GM21515 (cell line): ENCODE results near the gene AKT3.

ENCODE experiments used
- ATAC-seq: cut with Tn5 transposase; IDR thresholded peaks from one replicate; pipeline ENCODE4 v1.9.1; 2021; ENCODE audit not compliant: unreplicated experiment

The AKT3 gene

DNA sequence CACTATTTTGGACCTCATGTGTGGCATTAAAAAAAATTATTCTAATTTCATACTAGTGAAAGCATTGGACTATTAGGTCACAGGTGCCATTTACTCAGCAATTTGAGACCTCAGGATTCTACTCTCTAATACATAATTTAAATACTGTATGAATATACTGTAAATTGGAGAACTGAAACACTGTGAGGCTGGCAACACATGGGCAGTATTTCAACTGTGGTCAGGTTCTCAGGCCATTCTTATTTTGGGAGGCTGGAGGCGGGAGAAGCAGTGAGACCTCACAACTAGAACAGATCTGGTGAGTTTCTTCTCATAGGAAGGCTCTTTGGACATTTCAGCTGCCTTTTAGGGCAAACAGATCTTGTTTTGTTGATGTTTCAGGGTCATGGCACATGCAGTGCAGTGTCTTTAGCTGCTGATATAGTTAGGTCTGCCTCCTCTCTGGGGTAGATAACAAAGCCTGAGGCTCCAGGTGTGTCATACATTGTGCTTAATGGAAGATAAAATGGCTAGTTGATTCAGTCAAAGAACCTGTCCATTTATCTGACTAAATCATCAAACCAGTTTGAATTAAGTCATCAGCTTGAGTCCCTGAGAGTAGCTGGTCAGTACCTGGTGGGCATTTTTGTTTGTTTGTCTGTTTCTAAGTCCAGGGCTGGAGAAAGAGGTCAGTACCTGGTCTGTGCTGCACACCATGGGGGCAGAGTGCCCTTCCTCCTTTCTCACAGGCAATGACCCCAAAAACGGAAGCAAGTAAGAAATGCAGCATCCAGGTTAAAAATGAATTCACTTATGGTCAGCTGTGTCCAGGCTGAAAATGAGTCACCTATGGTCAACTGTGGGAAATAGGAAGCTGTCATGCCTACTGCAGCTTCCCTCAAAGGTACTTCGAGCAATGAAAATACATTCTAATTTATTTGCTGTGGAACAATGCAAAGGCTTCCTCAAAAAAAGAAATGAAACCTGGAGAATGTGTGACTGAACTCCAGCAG is 378.0 kb downstream of the AKT3 start:
- peak; percentile 61 for ATAC-seq

DNA sequence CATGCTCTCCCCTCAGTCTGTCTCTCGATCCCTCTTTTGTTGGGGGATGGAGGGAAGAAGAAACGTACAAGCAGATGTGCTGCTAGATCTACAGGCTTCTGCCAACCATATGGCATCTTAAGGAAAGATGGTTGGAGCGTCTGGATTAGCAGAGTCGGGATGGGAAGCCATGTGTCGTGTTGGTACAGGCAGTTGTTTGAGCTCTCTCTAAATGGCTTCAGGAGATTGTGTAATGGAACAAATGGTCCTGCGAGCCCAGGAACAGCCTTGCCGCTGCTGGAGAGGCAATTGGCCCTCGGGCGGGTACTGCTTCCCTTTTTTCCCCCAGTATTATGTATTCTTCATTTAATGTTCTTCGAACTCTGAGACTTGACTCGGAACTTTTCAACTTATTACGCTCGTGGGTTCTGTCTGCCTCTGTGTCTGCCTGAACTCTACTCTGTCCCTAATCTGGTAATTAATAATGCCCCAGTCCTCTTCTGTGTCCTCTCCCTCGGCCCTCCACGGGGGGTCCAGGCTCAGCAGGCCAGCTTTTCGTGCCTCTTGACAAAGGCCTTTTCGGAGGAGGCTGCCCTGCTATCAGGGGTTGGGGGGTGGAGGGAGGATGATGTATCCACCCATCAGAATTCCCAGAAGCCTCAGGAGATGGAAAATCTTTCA is 378.9 kb downstream of the AKT3 start:
- no peak for ATAC-seq

DNA sequence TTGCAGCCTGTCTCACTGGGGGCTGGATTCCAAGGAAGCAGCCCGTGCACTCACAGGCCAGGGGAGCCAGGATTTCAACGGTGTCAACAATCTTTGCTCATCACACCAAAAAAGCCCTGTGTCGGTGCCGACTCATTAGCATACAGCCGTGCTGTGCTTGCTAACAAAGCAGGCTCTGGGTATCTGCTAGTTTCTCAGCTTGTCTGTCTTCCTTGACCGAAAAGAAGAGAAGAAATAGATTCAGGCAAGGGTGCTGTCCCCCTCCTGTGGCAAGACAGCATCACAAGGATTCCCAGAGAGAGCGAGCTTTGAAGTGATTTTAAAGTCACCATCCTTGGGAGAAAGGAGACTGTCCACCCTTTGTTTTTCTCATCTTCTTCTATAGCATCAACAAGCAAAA is 379.5 kb downstream of the AKT3 start:
- ATAC-seq, result no peak

DNA sequence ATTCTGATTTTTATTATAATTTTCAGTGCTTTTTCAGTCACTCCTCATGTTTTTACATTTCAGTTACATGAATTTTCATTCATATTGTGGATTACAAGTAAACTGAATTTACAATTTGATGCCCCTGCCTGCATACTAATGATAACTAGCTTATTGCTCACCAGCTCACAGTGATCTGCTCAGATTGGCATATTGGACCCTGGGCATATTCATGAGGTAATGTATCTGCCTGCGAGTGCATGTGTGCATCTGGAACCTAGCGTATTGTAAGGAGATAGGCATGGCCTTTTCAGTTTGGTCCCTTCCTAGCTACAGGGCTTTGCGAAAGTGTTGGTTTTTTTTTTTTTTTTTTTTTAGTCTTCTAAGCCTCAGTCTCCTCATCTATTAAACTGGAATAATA is 380.5 kb downstream of the AKT3 start:
- ATAC-seq, result no peak

DNA sequence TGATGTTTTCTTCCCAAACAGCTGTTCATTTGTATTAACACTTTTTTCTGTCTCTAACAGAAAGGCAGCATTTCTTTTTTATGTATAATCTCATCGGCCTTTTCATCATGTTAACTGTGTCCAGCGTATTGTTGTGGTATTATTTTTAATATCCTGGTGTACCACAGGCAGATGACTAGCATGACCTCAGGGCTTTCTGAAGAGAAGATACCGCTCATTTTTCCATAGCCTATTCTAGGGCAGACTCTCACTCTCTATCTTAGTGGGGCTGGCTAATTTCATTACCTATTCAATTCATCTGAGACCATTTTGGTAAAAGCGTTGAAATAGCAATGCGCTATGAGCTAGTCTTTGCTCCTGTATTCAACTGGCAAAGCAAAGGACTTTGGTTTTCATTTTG is 384.3 kb downstream of the AKT3 start:
- no peak for ATAC-seq

DNA sequence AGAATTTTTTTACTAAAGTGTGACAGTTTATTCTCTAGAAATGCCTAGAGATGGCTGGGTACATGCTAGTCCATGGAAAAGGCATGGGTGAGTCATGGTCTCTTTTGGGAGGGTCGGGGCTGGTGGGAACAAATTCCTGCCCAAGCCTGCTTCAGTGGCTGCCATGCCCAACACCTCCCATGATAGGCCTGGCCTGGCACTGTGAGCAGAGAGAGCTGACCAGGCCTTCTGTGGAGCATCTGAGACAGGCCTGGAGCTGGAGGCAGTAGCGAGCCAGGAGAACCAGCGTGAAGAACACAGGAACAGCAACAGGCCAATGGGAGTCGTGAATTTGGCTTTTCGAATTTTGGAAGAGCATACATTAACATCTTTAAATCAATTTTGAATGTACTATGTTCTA is 385.0 kb downstream of the AKT3 start:
- no peak for ATAC-seq

DNA sequence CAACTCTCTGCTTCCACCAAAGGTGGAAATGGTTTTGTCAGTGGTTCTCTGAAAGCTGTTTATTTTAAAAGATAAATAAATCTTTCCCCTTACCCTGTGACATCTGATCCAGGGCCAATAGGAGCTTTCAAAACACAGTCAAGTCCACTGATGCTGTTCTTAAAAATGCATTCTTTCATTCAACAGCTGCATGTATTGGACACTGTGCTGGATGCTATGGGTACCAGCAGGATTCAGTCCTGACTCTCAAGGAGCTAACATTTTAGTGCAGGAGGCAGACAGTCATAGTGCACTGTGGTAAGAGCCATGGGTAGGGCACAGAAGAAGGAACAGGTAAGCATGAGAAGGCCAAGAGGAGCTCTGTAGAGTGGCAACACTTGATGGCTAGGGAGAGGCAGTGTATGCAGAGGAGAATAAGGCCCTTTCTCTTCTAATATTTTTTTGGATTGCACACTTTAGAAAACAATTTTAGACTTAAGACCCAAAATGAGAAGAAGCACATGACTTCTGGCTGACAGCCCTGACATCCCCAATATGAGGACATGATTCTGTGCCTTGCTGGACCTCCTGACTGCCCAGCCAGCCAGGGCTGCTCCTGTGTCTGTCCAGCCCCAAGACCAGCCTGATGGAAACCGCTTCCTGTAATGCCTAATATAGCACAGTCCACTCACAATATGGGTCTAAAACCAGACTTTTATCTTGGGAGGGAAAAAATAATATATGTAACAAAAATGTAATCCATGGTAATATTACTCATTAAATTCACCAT is 386.9 kb downstream of the AKT3 start:
- no peak for ATAC-seq

DNA sequence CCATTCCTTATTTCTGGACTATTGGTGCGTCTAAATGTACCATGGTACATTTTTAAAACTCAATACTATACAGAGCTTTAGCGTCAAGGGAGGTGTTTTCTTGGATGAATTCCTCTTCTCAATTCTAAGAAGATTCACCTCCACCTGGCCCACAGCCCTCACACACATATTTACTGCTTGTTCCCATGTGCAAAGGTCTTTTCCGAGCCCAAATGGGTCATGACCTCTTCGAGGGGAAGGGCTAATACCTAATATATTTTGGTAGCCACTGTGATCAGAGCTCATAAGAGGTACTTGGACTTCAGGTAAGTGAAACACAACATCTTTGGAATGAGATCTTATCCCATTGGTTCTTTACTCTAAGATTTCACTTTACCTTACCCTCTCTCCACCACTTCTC is 388.3 kb downstream of the AKT3 start:
- no peak for ATAC-seq

DNA sequence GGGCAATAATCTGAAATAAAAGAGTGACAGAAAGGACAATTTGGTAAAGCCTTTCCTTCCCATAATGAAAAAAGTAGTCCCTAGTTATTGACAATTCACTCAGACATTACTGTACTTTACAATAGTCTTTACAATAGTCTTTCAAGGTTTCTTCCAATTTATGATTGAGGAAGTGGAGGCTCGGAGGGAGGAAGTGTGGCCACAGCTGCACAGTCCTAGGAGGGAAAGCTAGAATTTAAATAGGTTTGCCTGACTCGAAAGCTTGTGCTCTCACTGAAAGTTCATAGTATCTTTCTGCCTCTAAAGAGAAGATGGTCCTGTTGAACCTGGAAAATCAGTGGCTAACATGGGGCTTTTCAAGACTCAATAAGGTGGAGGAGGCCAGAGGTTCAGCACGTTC is 391.0 kb downstream of the AKT3 start:
- ATAC-seq, result no peak

DNA sequence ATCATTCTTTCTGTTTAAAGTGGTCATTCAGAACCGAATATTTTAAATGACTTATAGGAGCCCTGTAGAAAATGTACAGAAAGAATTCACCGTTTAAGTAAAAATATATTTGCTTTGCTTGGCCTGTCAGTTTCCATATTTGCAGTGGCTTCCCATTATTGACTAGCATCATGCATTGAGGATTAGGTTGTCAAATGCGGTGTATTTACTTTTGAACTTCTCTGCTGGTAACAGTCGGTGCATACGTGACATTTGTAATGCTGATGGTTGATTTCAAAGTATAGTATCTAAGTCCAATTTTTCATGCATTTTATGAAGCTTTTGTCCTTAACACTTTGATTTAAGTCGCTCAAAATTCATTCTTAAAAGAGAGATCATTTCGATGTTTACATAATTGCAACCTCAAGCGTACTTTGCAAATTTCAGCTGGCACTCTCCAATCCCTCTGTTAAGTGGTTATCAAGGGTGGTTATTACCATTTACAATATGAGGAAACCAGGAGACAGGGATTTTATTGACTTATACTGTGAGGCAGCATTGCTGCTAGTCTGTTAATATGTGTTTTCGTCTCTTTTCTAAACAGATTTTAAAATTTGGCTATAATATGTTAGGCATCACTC is 392.6 kb downstream of the AKT3 start:
- ATAC-seq, result no peak

DNA sequence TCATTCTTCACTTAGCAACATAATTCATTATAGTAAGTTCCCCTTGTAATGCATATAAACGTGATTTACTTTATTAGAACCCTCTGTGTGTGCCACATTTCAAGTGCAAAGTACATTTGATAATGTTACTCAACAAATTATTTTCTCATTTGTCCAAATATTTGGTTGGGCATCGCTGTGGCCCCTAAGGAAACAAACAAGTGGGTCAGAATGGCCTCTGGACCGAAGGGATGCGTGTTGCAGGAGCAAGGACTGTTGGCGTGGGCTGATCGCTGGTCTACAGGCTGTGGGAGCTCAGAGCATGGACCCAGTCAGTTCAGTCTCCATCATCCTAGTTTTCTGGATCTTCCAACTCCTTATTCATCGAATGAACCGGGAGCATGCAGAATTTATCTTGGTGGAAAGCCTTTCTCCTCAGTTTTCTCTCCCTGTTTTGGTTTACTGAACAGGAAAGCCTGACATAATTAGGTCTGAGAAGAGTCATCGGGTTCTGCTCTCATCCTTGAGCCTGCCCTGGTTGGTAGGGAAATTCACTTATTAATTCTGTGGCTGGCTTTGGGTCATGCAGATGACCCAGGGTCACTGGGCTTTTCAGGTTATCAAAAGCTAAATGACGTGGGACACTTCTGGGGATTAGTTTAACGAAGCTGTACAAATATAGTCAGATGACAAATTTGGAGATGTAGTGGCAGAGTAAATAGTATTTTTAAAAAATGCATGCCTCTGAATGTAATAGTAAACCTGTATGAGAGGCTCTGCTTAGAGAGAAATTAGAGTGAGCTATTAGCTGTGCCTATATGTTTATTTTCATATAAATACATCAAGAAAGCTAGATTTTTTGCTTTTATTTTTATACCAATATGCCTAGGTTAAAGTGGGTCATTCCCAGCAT is 394.0 kb downstream of the AKT3 start:
- ATAC-seq, result no peak

DNA sequence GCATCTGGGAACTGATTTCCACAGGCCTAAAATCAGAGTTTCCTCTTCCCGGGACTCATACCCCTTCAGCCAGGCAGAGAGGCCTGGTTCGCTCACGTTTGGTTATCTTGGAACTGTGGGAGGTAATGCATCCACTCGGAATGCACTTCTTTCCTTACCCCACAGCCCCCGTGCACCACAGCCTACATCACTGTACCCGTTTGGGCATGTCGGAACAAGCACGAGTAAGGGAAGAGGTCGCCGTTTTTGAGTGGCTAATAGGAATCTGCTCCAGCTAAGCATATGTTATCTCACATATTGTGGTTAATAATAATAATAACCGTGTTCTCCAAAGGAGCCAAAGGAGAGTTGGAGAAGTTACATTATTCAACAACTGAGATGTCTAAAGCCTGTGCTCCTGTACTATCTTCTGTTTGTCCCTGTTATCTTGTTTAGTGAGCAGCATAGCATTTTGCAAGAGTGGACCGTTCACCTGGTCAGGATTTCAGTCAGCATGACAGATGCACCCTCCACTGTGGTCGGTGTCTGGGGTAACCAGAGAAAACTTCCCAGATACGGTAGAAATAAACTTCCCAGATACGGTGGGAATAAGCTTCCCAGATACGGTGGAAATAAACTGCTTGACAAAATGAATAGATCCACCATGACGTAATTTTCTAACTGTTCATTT is 395.6 kb downstream of the AKT3 start:
- no peak for ATAC-seq

DNA sequence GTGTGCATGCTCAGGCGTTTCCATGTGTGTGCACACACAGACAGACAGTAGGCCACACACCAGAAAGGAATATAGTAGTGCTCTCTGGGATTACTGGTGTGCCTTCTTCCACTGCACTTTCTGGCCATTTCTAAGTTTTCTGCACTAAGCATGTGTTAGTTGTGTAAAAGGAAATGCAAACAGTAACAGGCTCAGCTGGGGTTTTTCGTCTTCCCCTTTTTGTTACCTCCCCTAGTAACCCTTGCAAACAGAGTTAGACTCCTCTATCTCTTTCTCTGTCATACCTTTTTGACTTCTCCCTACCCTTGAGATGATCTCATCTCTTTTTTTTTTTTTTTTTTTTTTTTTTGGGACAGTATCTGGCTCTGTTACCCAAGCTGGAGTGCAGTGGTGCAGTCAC is 398.0 kb downstream of the AKT3 start:
- ATAC-seq, result no peak

DNA sequence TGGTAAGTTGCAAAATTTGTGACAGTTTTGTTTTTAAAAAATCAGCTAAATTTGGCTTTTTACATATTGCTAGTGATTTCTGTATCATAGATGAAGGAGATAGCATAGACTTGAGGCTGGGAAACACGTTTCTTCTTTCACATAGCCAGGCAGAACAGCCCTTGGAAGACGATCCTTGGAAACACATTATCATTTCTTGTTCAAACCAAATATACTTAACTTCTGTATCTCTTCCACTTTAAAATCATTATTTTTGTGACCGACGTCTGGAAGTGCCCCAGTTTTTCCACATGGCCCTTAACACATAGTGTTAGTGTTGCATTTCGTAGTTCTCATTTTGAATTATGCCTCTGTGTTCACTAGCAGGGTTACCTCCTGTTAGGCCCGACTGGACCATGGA is 400.7 kb downstream of the AKT3 start:
- ATAC-seq, result no peak

DNA sequence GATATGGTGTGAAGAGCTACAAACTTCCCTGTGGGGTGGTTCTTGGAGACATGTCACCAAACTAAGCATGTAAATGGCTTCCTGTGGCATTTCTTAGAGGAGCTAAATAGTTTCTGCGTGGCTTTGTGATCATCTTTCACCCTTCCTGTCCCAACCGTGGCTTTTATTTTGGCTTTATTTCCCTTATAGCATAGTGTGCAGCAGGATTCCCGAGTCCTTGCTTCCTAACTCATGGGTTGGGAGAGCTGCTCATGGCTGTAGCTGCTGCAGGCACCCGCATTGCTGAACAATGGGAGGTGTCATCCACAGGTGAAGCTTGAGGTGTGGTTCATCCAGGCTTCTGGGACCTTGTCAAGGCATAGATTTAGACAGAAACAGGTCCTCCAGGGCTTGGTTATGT is 402.2 kb downstream of the AKT3 start:
- ATAC-seq, result no peak

DNA sequence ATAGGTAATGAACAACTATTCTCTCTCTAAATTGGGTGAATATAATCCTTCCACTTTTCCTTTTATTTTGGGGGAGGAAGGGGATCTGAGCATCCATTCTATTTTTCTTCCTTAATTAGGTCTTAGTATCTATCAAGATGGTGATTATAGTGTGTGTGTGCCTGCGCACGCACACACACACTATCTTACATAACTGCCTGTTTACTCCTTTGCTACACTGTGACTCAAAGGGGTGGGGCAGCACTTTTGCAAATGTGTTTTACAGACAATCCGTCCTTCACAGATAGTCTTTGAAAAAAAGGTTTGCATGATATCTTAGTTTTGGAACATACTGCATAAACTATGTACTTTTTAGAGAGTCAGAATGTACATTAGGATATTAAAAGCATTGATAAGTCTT is 402.7 kb downstream of the AKT3 start:
- ATAC-seq, result no peak

DNA sequence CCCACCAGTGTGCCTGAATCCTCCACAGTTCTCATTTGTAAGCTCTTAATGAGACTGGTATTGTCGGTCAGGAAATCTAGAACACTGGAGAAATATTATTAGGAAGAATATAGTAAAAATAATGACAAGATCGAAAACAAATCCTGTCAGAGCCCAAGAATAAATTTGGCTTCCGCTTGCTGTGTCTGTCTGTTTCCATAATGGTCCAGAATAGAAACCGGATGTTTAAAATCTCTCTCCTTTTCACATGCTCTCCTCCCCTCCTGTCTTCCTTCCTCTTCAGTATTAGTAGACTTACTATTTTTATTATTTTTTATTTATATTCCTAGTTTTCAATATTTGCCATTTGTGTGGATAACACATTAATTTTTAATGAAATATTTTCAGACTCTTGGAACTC is 406.5 kb downstream of the AKT3 start:
- no peak for ATAC-seq

DNA sequence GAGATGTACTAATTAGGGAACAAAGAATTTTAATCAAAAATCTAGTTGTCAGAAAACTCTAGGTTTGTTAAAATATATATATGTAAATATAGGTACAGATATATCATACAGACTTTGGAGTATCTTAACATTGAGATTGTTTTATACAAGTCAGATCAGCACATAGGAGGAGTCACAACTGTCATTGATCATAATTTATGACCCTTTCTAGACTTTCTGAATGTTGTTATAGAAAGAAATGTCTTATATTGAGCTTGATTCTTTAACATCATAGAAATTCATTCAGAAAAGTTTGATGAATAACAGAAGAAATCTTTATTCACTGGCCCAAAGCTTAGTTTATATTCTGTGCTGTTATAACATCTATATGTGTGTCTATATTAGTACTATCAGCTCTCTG is 408.4 kb downstream of the AKT3 start:
- no peak for ATAC-seq

DNA sequence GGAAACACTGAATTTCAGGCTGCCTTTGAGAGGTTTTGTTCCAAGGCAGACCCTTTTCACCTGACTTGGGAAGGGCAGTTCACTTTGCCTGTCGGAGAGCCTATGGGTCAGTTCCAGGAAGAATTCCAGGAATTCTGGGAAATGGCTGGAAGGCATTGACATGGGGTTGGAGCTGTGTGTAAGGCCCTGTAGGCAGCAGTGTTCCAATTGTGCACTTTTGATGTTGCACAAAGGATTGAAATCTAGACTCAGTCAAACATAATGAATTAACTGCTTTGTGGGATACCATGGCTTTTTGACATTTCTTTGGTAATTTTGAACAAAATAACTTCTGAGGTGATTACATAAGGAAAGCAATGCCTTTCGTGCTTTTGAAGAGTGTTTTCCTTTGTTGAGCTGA is 409.6 kb downstream of the AKT3 start:
- no peak for ATAC-seq

DNA sequence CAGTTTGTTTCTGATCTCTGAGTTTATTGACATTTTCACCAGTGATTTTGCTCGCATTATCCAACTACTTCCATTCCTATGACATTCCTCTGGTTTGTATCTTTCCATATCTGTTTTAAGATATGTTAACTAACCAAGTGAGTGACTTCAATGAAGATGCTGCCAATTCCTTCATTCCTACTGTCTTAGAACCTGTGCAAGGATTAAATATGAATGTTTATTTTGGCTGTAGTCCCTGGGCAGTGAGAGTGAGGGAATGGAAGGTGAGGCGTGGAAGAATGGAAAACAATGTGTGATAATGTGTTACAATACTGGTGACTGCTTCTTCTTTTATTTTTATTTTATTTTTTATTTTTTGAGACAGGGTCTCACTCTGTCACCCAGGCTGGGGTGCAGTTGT is 411.2 kb downstream of the AKT3 start:
- no peak for ATAC-seq
